ENCODE measurements around the gene USH2A. TPM values are rescaled to one million over a fixed set of nuclear protein-coding genes. Genes with fewer than 3 reads are reported as not detected.

Gene USH2A
- total RNA-seq, 2 donors from 2014 or later, result 0.74 TPM; not detected in 1

- H3K4me1 ChIP-seq (replicated peaks), result no peaks in the 10 kb centered on the region
- H3K9me3 ChIP-seq, result no peaks in the 10 kb centered on the region
- TF ChIP-seq POLR2AphosphoS5 (IDR thresholded peaks at IDR 0.05) (no peak), CTCF (IDR thresholded peaks at IDR 0.05) (no peak), POLR2A (IDR thresholded peaks at IDR 0.05) (no peak)
- 77% methylated on average over 10 of the region's 10 CpGs for WGBS
- no peaks in the 10 kb centered on the region for H3K27me3 ChIP-seq (replicated peaks; ENCODE audit: insufficient read depth)
- H3K27ac ChIP-seq, result no peak overlapping the region
- no peaks in the 10 kb centered on the region for H3K36me3 ChIP-seq
- no peak for DNase-seq (ENCODE audit: low spot score)
- H3K4me3 ChIP-seq, result no peak overlapping the region
- intact Hi-C loops (cut with DNase I), result no loop called here
These were observed 451.3 kb downstream of the USH2A start for GRCh38 chr1:215971793-215972441.

- TF ChIP-seq POLR2AphosphoS5 (IDR thresholded peaks at IDR 0.05), result no peak
- TF ChIP-seq CTCF (IDR thresholded peaks at IDR 0.05), result no peak
- no peak for TF ChIP-seq POLR2A (IDR thresholded peaks at IDR 0.05)
- WGBS, result 63% methylated on average over 6 of the region's 6 CpGs
- Histone ChIP-seq H3K4me3 (no peak overlapping the region), H3K36me3 (no peaks in the 10 kb centered on the region), H3K9me3 (no peaks in the 10 kb centered on the region), H3K27ac (no peak overlapping the region), H3K4me1 (replicated peaks) (no peaks in the 10 kb centered on the region), H3K27me3 (replicated peaks; ENCODE audit: insufficient read depth) (no peaks in the 10 kb centered on the region)
- intact Hi-C loops (cut with DNase I), result no loop called here
- DNase-seq (ENCODE audit: low spot score), result no peak
These were observed 452.8 kb downstream of the USH2A start for GRCh38 chr1:215970406-215970805.

DNA sequence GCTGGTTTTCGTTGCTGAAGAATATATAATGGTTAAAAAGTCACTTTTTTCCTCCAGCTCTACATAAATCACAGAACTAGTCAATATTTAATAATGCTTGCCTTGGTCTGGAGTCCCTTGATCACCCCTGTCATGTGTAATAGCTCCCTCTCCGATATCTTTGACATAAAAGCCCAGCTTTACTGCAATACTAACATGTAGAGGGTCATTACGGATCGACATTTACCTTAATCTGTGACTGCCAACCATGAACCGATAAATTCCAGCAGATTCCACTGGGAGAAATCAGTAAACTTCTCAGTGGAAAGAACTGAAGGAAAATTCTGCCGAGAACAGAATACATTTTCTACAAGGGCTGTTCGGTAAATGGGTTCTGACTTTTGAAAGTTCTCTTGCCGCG, 459.6 kb downstream of the USH2A start:
- no peak overlapping the region for H3K4me3 ChIP-seq
- H3K36me3 ChIP-seq, result no peaks in the 10 kb centered on the region
- H3K9me3 ChIP-seq, result no peaks in the 10 kb centered on the region
- DNase-seq (ENCODE audit: low spot score), result no peak
- no peaks in the 10 kb centered on the region for H3K27me3 ChIP-seq (replicated peaks; ENCODE audit: insufficient read depth)
- intact Hi-C loops (cut with DNase I), result no loop called here
- H3K4me1 ChIP-seq (replicated peaks), result no peaks in the 10 kb centered on the region
- WGBS, result 89% methylated on average over 9 of the region's 9 CpGs
- TF ChIP-seq CTCF (IDR thresholded peaks at IDR 0.05) (no peak), POLR2AphosphoS5 (IDR thresholded peaks at IDR 0.05) (no peak), POLR2A (IDR thresholded peaks at IDR 0.05) (no peak)
- no peak overlapping the region for H3K27ac ChIP-seq

DNA sequence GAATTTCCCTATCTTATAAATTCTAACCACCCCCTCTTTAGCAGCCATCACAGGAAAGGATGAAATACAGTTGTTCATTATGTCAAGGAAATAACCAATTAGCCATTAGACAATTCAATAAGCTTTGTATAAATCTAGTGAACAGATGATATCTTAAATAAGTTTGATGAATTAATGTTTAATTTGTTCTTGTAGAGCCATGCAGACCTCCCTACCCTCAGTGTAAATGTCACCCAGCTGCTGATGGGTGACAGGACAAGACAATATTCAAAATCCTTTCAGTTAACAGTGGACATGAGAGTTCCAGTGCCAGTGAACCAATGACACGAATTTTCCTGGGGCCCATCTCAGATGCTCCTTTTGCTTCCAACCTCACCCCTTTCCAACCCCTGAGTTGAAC, 460.2 kb downstream of the USH2A start:
- DNase-seq (ENCODE audit: low spot score), result no peak
- Histone ChIP-seq H3K27ac (no peak overlapping the region), H3K4me1 (replicated peaks) (no peaks in the 10 kb centered on the region), H3K36me3 (no peaks in the 10 kb centered on the region), H3K9me3 (no peaks in the 10 kb centered on the region), H3K27me3 (replicated peaks; ENCODE audit: insufficient read depth) (no peaks in the 10 kb centered on the region), H3K4me3 (no peak overlapping the region)
- intact Hi-C loops (cut with DNase I), result no loop called here
- TF ChIP-seq POLR2A (IDR thresholded peaks at IDR 0.05), result no peak
- TF ChIP-seq POLR2AphosphoS5 (IDR thresholded peaks at IDR 0.05), result no peak
- TF ChIP-seq CTCF (IDR thresholded peaks at IDR 0.05), result no peak
- WGBS, result 52% methylated on average over 1 of the region's 1 CpG

DNA sequence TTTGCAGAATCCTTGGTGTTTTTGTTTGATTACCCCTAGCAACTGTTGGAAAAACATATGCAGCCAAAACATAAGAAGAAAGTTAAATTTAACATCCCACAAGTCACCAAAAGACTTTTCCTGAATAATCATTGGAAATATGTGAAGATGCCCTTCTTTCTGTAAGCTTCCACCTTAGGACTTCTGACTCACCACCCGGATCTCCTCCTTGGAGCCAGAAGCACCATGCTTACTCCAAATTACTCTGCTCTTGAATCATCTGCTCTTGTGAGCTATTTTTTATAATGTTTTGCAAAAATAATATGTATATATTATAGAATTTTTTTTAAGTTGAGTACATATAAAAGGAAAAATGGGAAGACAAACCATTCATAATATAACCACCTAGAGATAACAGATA, 464.4 kb downstream of the USH2A start:
- Histone ChIP-seq H3K9me3 (no peaks in the 10 kb centered on the region), H3K27me3 (replicated peaks; ENCODE audit: insufficient read depth) (no peaks in the 10 kb centered on the region), H3K4me1 (replicated peaks) (no peaks in the 10 kb centered on the region), H3K4me3 (no peak overlapping the region), H3K27ac (no peak overlapping the region), H3K36me3 (no peaks in the 10 kb centered on the region)
- intact Hi-C loops (cut with DNase I), result no loop called here
- DNase-seq (ENCODE audit: low spot score), result no peak
- WGBS, result 71% methylated on average over 1 of the region's 1 CpG
- TF ChIP-seq POLR2A (IDR thresholded peaks at IDR 0.05), result no peak
- TF ChIP-seq CTCF (IDR thresholded peaks at IDR 0.05), result no peak
- TF ChIP-seq POLR2AphosphoS5 (IDR thresholded peaks at IDR 0.05), result no peak

Measured in prostate gland (tissue), 2 donors.